AG04449 (cell line): Measurements from ENCODE around the gene ZNF672.

Source experiments
- CTCF ChIA-PET: fragments of 350-600 bp; formaldehyde crosslinking; extraction: SDS; loops from one replicate; lab custom pipeline; 2021; ENCODE audit warnings: antibody characterized with exemption; lab: Yijun Ruan, JAX
- POLR2A ChIA-PET: fragments of 400-600, 350-600 bp; formaldehyde crosslinking; extraction: SDS; loops from one replicate; lab custom pipeline; 2020; ENCODE audit warnings: antibody characterized with exemption, inconsistent platforms; lab: Yijun Ruan, JAX
- DNase-seq: peaks from one replicate; pipeline ENCODE4 v3.0.0-alpha.2; 2010; ENCODE audit warnings: low read depth, low spot score
- H3K4me3 ChIP-seq: 2 replicates; pipeline ENCODE4 v1.5.1; 2011; ENCODE audit warnings: low read depth, mild to moderate bottlenecking, control low read depth, low read length
- CTCF ChIP-seq: IDR thresholded peaks from one replicate; pipeline ENCODE4 v1.5.1; 2011; ENCODE audit warnings: mild to moderate bottlenecking, moderate library complexity, low read length, control low read depth, inconsistent platforms; ENCODE audit not compliant: insufficient read depth; ENCODE audit errors: missing control alignments

ZNF672 gene

DNA sequence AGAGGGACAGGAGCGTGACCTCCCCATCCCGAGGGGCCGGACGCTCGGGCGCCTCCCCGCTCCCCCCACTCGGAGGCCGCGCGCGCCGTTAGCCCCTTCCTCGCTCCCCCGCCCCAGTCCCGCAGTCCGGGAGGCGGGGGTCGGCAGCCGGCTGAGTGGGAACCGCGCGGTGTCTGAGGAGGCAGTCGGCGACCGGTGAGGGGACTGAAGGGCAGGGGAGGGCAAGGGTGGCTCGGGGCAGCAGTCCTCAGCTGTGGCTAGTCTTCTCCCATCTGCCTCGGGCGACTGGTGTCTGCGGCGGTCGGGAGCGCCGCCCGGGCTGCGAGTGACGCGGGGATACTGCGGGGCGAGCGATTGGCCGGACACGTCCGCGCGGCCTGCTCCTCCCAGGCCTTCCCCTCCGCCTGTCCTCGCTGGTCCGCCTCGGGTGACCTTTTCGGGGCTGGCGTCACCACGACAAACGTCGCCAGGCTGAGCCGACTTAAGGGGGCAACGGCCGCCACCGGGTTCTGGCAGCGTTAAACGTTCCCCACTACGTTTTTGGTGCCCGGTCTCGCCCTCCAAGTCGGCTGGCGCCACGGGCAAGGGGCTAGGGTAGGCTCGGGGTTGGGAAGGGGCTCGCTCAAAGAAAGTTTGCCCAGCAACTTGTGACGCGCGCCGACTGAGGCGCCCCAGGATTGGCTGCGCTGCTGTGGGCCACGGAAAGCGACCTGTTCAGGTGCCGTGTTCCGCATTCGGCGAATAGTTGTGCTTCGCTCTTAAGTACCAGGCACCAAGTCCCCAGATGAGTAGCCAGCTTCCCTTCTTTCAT is 538 bp downstream of the ZNF672 start:
- no peak for DNase-seq
- ChIA-PET POLR2A (interaction anchor here (0.6 to 3.2 kb wide), 10 partner anchors 8 to 88 kb away, joined by 3 to 27 read pairs (median 4); partner anchors contain the start of genes SH3BP5L and ZNF692), CTCF (interaction anchor here (1.0 to 6.0 kb wide), 3 partner anchors 11 to 87 kb away, joined by 3 to 56 read pairs (median 16); partner anchors contain the start of genes SH3BP5L and ZNF692)
- H3K4me3 ChIP-seq = peak overlapping the region; percentile 93
- no peak for TF ChIP-seq CTCF

- no peak for TF ChIP-seq CTCF
- no peak for DNase-seq
- CTCF ChIA-PET = interaction anchor here (3.0 to 6.0 kb wide), 2 partner anchors 12 to 20 kb away, joined by 16 to 56 read pairs; partner anchors contain the start of genes SH3BP5L and ZNF692
- POLR2A ChIA-PET = interaction anchor here (0.7 to 3.2 kb wide), 2 partner anchors 20 to 87 kb away, joined by 3 to 27 read pairs; partner anchors contain the start of gene ZNF692
- H3K4me3 ChIP-seq = peak overlapping the region; percentile 93
These were observed 1.1 kb downstream of the ZNF672 start for GRCh38 chr1:248839168-248839555.

DNA sequence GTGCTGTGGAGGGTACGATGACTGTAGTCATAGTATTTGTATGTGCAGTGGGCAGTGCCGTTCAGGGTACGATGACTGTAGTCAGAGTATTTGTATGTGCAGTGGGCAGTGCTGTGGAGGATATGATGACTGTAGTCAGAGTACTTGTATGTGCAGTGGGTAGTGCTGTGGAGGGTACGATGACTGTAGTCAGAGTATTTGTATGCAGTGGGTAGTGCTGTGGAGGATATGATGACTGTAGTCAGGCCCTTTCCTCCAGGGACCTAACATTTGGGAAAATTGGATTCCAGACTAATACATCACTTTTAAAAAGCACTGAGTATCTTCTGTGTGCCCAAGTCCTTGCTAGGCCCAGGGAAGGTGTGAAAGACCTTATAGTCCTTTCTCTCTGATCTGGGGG is 2.9 kb downstream of the ZNF672 start:
- CTCF ChIA-PET = interaction anchor here (1.4 to 2.5 kb wide), 7 partner anchors 10 to 86 kb away, joined by 4 to 21 read pairs (median 9); partner anchors contain the start of gene ZNF692

GRCh38 chr1:248841702-248842395 is 3.8 kb downstream of the ZNF672 start:
- POLR2A ChIA-PET = interaction anchor here (0.8 to 1.3 kb wide), 2 partner anchors 17 to 30 kb away, joined by 3 to 4 read pairs; partner anchors contain the start of gene ZNF692
- CTCF ChIA-PET = interaction anchor here (0.8 to 2.5 kb wide), 10 partner anchors 9 to 85 kb away, joined by 3 to 21 read pairs (median 6); partner anchors contain the start of gene ZNF692
- peak; percentile 65 for TF ChIP-seq CTCF
- DNase-seq = no peak
- no peak overlapping the region for H3K4me3 ChIP-seq

More for the DNA sequence above, 2.9 kb downstream of the ZNF672 start:
- no peak for DNase-seq
- no peak overlapping the region for H3K4me3 ChIP-seq
- POLR2A ChIA-PET = no interaction called here
- no peak for TF ChIP-seq CTCF

DNA sequence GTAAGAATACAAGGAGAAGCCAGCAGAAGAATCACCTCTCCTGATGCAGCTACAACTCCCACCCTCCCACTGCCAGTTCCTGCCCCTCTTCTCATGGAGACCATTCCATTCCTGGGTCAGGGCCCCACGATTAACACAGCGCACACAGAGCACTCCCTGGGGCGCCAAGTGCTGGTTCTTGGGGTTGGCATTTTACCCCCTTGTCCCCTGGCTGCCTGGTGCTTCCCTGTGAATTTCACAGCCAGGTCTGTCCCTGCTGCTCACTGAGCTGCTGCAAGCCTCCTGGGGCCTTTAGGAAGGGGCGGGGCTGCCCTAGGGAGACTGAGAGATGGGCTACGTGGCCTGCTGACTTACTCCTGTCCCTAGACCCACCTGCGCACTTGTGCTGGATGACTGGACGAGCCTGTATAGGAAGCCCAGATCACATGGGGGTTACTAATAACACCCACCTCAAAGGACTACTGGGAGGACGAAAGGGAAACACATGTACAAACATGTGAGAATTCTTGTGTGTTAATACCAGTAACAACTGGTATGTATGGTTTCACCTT is 4.8 kb downstream of the ZNF672 start:
- POLR2A ChIA-PET = no interaction called here
- DNase-seq = no peak
- CTCF ChIA-PET = interaction anchor here (1.6 to 2.5 kb wide), 7 partner anchors 8 to 84 kb away, joined by 4 to 21 read pairs (median 9); partner anchors contain the start of gene ZNF692
- TF ChIP-seq CTCF = no peak
- H3K4me3 ChIP-seq = no peak overlapping the region
